Amygdala (tissue), 56 donors: ENCODE results near the gene WFS1.

Experiments
- DNase-seq, 56 donors: peaks; one replicate each; lab custom pipeline; 2025; lab: John Stamatoyannopoulos, UW

WFS1 gene

DNA sequence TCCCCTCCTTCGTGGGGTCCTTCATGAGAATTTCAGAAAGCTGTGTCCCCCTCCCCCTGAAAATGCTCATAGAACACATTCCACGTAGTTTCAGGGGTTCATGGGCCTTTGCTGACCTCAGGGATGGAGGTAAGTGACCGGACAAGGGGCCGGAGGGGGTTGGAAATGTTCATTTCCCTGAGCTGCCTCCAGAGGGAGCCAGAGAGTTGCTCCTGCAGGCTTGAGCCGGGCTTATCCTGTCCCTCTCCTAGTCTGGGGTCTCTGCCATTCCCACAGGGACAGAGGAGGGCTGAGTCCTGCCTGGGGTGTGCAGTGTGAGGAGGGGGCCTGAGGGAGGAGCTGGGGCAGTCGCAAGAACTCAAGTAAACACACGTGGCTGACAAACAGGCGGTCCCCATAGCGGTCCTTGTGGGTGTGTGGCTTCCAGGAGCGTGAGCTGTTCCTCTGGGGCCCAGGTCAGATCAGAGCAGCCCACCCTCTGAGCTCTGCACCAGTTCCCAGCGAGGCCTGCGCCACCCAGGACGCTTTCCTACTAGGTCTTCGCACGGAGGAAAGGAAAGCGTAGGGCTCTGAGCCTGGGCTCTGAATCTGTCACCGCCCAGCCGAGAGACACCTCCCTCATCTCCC lies 62.5 kb downstream of the WFS1 start:
- DNase-seq, result peak in 6 of 56 donors; percentile 12 to 45 (median 26)

DNA sequence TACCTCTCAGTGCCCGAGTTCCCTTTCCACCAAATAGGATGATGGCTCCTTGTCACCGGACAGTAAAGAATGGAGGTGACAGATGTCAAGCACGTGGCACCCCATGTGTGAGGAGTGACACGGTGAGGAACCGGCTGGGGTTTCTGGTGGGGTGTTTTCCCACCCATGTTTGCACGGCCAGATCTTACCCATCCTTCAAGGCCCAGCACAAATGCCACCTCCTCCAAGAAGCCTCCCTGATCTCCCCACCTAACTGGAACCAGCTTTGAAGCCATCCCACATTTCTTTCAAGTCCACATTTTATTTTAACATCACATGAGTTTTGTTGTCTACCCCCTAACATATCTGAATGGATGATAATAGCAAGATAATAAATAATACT lies 63.0 kb downstream of the WFS1 start:
- DNase-seq, result no peak

DNA sequence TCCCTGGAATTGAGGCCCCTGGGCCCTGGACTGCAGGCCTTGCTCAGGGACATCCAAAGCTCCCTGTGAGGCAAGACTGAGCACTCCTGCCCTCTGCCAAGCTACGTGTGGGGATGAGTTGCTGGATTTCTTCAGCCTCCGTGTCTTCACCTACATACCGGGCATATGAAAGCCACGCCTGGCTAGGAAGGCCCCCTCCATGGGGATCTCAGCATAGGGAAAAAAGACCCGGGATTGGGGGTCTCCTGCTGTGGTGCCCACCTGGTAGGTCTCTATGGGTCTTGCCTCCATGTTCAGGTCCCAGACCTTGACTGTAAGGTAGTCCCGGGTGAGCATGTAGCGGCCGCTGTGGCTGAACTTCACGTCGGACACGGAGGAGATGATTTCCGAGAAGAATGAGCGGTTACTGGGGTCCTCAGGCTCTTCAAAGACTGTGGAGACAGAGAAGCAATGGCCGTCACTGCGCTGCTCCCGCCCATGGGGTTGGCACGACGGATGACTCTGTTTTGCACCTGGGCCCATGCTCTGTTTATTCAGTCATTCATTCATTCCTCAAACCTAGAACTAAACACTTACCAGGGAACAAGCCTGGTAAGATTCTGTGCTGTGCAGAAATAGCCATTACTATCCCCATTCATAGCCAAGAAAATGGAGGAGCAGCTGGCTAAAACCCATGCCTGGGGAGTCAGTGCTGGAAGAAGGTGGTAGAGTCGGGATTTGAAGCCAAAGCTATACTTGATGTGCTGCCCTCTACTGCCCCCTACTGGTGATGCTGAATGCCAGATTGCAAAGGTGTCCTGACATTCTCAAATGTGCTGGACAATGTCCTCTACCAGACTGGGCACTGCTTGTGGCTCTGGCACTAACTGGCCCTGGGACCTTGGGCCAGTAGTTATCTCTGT lies 63.9 kb downstream of the WFS1 start:
- DNase-seq, result no peak

DNA sequence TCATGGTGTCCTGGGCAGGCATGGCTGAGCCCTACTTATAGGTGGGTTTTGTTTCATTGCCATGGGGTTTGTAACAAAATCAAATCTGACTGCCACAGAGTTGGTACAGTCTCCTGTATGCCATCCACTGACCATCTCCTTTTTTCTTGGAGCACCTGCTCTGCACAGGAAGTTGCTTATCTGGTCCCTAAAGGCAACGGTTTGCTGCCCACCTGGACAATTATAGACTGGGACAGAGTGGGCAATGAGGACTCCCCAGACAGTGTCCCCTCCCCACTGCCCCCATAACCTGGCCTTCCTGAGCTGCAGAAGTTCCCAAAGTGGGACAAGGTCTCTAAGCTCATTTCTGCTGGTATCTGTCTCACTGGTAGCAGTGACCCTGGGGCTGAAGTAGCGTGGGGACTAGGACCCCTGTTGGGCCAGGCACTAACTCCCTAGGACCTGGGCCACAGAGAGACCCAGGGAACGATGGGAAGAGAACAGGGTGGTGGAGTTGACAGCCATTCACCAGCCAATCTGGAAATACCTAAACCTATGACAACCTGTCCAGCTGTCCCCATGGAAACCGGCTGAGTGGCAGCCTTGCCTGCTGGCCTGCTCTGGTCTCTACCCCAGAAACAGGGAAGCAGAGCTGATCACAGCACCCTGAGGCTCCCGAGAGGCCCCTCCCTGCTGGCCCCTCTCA lies 64.7 kb downstream of the WFS1 start:
- no peak for DNase-seq

DNA sequence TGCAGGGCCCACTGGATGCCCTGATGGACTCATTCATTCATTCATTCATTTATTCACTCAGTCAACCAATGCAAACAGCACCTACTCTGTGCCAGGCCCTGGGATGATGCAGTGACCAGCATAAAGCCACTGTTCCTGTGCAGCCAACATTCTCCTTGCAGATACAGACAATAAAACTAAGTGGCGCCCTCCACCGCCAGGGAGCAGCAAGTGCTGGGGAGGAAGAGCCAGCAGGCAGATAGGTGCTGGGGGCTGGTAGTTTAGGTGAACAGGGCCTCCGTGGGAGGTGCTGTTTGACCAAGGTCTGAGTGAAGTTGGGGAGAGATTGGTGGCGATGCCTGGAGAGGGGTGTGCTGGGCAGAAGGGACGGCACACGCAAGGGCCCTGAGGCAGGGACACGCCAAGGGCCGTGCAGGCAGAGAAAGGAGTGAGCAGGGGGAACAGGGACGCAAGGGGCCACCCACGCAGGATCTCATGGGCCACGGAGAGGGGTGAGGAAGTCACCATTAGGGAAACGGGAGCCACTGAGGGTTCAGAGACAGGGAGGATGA lies 65.5 kb downstream of the WFS1 start:
- no peak for DNase-seq

DNA sequence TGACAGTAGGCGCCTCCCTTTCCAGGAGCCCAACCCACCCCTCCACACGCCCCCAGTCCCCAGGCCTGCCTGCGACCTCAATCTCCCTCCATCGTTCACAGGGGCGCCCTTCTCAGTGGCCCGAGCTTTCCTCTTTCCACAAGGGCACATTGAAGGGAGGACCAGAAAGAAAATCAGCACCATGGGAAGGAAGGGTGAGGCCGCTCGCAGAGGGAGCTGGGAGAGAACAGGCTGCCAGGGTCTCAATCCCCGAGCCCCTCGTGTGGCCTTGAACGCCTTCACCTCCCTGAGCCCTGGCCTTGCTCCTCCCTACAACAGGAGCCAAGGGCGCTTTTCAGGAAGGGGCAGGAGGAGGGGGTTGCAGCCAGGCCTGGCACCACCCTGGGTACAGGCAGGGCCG lies 66.5 kb downstream of the WFS1 start:
- no peak for DNase-seq

DNA sequence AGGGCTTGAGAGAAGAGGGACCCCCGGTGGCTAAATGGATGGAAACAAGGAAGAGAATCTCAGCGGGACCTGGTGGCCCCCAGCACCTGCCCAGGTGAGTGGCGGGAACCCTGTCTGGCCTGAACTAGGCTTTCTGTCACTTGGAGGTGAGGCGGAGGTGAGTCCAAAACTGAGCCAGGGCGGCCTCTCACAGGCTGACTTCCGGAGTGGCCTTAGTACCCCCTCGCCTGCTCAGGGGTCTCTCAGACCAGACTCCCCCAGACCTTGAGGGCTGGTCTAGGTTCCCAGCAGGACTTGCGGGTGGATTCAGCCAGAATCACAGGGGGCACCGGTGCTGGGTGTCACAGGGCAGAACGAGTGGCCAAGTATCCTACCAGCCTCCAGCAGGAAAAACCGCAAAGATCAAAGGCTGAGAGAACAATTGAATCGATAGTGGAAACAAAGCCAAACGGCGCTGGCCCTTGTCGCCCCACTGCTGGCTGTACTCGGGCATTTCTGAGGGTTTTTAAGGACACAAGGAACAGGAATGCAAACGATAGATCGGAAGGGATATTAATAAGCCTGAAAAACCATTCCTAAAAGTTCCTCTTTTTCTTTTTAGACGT lies 67.8 kb downstream of the WFS1 start:
- no peak for DNase-seq

DNA sequence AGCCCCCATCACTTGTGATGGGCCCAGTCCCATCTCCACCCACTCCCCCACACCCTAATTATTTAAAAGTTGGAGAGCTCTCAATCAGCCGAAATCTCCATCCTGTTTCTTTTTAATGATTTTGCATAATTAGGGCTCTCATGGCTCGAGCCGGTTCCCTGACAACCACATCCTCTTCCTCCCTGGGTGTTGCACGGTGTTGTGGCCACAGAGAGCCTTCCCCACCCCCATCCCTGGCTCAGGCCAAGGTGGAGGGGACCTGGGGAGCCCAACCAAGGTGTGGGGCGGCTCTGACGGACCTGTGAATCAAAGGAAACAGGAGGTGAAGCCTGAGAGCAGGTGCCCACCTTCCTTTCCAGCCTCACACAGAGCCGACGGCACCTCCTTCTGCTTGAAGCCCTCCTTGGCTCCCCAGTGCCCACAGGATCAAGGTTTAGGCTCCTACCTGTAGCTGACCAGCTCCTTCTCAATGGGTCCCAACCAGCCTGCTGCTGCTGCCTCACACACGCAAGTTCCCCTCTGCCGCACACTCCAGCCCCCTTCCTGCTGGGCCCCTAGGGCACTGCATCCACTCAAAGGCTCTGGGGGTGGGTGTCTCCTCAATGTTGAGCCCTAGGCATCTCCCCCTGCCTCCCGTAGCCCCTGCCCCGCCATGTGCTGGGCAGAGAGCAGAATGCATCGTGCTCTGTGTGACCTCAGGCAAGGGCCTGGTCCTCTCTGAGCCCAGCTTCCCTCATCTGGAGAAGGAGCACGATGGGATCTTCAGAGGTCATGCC lies 68.7 kb downstream of the WFS1 start:
- DNase-seq, result no peak

DNA sequence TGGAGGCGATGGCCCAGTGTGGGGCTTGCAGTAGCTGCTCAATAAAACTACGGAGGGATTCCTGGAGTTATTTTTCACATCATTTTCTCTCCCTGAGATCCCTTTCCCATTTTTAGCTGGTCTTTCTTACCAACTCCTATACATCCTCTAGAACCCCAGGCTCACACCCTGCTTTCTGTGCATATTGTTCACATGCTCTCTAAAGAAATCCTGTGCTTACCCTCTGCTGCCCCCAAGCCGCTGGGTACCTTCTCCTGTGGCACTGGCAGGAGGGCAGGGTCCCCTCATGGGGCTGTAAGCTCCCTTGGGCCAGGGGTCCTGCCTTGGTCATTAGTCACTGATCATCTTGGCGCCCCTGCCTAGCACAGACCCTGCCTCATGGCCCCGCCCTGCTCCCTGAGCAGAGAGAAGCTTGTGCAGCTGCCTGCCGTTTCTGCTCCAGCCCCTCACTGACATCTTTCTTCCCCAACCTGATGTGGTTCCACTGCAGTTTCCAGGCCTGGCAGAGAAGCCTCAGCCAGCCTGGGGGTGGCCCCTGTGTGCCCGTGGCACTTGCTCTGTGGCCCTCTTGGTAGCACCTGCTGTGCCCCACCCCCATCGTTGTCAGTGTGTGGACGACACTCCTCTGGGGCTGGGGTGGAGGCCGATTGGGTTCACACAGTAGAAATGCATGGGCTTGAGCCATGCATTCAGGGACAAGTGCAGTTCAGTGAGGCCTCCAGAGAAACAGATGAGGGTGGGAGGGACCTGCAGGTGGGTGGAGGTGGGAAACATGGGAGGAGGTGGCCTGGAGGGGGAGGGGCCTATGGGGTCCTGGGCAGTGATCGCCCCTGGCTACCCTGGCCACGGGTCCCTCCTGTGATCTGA lies 69.5 kb downstream of the WFS1 start:
- DNase-seq, result no peak

DNA sequence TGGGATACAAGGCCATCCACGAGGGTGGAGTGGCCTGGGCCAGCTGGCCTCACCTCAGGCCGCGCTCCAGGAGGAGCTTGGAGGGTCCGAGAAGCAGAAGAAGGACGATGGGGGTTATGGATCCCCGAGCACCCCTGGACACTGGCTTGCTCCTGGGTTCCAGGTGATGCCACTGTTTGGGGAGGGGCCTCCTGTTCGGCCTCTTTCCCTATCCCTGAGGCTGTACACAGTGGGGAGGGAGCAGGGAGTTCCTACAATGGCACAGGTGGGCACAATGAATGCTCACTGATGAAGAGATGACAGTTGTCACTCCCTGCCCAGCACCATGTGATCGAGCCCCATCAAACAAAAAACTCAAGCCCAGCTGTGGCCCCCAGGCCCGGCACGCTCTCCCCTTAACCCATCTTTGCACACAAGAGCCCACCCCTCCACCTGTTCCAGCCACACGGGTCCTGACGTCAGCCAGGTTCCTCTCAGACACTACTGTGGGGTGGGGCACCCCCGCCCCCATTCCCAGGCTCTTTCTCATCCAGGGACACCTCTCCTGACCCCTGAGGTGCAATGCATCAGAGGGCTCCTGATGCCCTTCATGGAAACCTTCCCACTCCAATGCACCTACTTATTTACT lies 70.3 kb downstream of the WFS1 start:
- no peak for DNase-seq

DNA sequence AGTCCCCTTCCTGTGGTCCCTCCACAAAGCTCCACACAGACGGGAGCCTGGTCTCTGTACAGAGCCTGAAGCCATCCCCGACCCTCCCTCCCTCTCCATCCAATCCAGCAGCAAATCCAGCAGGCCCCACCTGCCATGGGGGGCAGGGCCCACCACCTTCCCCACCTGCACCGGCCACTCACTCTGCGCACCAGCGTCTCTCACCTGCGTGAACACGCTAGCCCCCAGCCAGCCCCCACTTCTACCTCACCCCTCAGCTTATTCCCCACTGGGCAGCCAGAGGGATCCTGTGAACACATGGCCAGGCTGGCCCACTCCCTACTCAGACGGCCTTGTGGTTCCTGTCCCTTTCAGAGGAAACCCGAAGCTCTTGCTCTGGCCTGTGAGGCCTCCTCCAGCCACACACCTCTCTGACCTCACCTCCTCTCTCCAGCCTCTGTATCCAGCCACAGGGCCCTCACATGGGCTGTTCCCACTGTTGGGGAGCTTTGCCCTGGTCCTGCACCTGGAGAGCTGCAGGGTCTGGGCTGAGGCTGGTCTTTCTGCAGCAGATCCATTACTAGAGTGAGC lies 70.9 kb downstream of the WFS1 start:
- no peak for DNase-seq

DNA sequence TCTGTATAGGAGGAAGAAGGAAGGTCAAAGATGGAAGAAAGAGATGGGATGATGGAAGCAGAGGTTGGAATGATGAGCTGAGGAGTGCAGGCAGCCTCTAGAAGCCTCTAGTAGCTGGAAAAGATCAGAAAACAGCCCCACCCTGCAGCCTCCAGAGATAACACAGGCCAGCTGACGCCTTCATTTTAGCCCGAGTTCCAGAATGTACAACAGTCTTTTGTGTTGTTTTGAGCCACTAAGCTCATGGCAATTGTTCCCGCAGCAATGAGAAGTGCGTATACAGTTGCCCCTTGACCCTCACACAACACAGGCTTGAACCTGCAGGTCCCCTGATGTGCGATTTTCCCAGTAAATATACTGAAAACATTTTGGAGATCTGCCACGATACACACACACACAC lies 72.0 kb downstream of the WFS1 start:
- peak in 1 of 56 donors; percentile 13 for DNase-seq

DNA sequence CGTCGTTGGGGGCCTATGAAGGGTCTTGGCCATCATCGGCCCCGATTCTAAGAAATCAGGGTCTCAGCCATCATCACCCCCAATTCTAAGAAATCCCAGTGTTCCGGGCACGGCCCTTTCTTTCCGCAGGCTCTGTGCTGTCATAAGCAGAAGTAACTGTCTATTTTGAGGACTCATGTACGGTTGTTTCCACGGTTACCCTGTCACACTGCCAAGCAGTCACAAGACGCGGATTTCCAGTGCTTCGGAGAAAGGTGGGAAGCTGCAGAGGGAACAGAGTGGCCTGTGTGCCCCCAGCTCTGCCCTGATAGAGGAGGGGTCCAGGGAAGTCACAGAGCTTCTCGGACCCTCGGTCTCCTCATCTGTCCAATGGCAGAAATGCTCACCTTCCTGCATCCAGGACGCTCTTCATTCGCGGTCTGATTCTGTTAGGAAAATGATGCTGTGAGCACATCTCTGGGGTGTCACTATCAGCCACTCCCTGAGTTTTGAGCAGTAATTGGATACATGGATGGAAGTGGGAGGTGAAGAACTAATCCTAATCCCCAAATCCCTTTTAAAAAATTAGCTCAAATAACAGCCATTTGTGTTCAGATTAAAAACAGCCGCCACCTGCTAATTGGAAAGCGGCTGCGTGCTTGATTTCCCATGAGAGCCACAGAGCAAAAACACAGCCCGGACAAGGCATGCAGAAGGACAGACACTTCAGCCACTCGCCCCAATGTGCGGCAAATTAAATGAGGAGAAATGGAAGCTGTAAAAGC lies 73.1 kb downstream of the WFS1 start:
- DNase-seq, result peak in 34 of 56 donors; percentile 7 to 71 (median 34)

DNA sequence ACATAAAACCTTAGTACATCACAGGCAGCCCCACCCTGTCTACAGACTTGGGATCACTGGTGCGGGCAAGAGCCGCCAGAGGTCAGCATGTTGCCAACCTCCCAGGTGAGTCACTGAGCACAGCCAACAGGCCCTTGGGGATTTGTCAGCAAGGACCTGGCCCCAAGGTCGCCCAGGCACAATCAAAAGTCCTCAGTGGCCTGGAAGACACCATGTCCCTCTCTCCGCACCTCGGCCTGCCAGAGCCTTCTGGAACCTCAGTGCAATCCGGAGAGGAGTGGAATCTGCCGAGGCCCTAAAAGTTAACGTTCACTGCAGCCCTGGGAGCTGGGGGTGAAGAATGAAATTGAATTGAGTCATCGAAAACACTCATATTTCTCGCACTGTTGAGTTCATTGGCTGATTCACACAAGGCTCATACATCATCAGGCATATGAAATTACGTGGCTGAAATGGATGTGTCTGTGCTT lies 74.3 kb downstream of the WFS1 start:
- DNase-seq, result no peak

DNA sequence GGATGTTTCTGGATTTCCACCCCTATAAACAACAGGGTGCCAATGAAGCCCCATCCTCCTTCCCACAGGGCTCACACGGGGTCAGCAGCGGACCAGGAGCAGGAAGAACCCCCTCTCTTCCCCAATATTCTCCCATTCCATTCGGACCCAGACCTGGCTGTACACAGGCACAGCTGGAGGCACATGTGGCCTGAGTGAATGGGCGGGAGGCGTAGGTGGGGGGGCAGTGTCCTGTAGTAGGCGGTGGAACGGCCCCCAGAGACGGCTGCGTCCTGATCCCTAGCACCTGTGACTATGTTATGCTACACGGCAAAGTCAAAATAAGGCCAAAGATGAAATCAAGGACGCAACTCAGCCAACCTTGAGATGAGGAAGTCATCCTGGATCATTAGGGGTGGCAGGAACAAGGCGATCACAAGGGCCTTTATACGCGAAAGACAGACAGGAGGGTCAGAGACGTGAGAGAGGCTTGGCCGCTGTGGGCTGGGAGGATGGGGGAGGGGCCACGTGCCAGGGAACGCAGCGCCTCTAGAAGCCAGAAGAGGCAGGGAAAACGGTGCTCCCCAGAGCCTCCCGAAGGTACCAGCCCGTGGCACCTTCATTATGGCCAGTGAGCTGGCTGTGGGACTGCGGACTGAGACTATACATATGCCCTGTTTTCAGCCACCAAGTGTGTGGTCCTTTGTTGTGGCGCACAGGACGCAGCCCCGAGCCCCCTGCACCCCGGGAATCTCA lies 75.6 kb downstream of the WFS1 start:
- DNase-seq, result no peak

DNA sequence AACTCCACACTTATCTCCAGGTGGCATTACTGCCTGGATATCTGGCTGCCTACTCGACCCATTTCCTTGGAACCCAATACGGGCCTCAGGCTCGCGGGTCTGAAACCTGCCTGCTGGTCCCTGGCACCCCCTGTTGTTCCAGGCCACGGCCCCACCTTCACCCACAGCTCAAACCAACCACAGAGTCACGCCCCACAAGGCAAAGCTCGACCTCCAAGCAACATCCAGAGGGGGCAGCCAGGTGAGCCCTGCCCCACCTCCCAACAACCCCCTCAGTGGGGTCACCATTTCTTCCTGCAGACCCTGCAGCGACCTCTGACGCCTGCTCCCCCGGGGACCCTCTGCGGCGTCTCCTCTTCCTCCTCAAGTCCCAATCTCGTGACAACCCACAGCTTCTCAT lies 76.2 kb downstream of the WFS1 start:
- no peak for DNase-seq
